ENCODE results near the gene PLEKHG4B.

Gene PLEKHG4B

GRCh38 chr5:75331-76320 lies 16.3 kb upstream of the PLEKHG4B start:
- DNase-seq = no peak

- DNase-seq = no peak
Measured at GRCh38 chr5:76358-77169, 15.4 kb upstream of the PLEKHG4B start.

GRCh38 chr5:77170-77501 lies 14.8 kb upstream of the PLEKHG4B start:
- DNase-seq = no peak

- no peak for DNase-seq
Measured at GRCh38 chr5:77546-77945, 14.4 kb upstream of the PLEKHG4B start.

GRCh38 chr5:77957-78804 lies 13.8 kb upstream of the PLEKHG4B start:
- DNase-seq = no peak

- no peak for DNase-seq
Measured at GRCh38 chr5:78805-79149, 13.2 kb upstream of the PLEKHG4B start.

GRCh38 chr5:79263-79662 lies 12.7 kb upstream of the PLEKHG4B start:
- DNase-seq = no peak

- no peak for DNase-seq
Measured at GRCh38 chr5:79821-80220, 12.1 kb upstream of the PLEKHG4B start.

GRCh38 chr5:81391-82021 lies 10.5 kb upstream of the PLEKHG4B start:
- DNase-seq = no peak

GRCh38 chr5:82097-82496 lies 9.9 kb upstream of the PLEKHG4B start:
- DNase-seq = no peak

GRCh38 chr5:82570-82969 lies 9.4 kb upstream of the PLEKHG4B start:
- DNase-seq = no peak

GRCh38 chr5:83029-83428 lies 8.9 kb upstream of the PLEKHG4B start:
- no peak for DNase-seq

GRCh38 chr5:85334-85995 lies 6.5 kb upstream of the PLEKHG4B start:
- DNase-seq = no peak

GRCh38 chr5:89337-90286 lies 2.4 kb upstream of the PLEKHG4B start:
- DNase-seq = no peak

GRCh38 chr5:90590-91547 lies 1.1 kb upstream of the PLEKHG4B start:
- DNase-seq = no peak

GRCh38 chr5:92401-93220 lies 643 bp downstream of the PLEKHG4B start:
- no peak for DNase-seq

GRCh38 chr5:93221-93980 lies 1.4 kb downstream of the PLEKHG4B start:
- DNase-seq = no peak

Measured in activated effector memory CD4-positive, alpha-beta T cell treated with anti-CD3 and anti-CD28 coated beads, Interleukin-2, amount 50 U/mL, for 16 hours (primary cell).